ENCODE results near the gene ATP9A.

DNA sequence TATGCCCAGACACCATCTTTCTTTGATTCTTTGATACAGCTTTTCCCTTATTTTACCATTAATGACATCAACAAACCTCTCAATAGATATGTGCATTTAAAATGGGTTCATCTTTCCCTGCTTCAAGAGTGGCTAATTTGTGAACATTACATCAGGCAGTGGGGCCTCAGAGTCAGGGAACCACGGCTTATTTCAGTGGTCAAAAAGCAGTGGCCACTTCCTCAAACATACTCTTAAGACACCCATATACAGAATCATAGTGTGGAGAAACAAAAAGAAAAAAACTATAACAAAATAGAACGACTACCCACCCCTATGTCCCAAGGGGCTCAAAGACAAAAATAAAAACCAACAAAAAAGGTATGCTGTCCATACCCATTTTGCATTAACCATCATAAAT is 21.2 kb upstream of the ATP9A start:
- TF ChIP-seq POLR2A (IDR thresholded peaks at IDR 0.05), result no peak
- TF ChIP-seq, protein P1, sequence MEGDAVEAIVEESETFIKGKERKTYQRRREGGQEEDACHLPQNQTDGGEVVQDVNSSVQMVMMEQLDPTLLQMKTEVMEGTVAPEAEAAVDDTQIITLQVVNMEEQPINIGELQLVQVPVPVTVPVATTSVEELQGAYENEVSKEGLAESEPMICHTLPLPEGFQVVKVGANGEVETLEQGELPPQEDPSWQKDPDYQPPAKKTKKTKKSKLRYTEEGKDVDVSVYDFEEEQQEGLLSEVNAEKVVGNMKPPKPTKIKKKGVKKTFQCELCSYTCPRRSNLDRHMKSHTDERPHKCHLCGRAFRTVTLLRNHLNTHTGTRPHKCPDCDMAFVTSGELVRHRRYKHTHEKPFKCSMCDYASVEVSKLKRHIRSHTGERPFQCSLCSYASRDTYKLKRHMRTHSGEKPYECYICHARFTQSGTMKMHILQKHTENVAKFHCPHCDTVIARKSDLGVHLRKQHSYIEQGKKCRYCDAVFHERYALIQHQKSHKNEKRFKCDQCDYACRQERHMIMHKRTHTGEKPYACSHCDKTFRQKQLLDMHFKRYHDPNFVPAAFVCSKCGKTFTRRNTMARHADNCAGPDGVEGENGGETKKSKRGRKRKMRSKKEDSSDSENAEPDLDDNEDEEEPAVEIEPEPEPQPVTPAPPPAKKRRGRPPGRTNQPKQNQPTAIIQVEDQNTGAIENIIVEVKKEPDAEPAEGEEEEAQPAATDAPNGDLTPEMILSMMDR (IDR thresholded peaks at IDR 0.05), result no peak

Data from testis (tissue), 2 donors.